Endothelial cell of umbilical vein (primary cell): ENCODE data around the gene CD151. TPM values are rescaled to one million over a fixed set of nuclear protein-coding genes. Genes with fewer than 3 reads are reported as not detected.

Experiments used
- BruUV-seq: library from RNA; stranded (reverse); fragments of 400-500 nt; replicated peaks from 2 replicates; lab custom pipeline; 2021; lab: Mats Ljungman, UMichigan
- CTCF ChIA-PET: fragments of 300-600, 350-600 bp; sonication (Branson Sonifier 250); formaldehyde crosslinking; loops from one replicate; lab custom pipeline; 2021; ENCODE audit warnings: antibody characterized with exemption, inconsistent platforms; lab: Charles Lee
- POLR2A ChIA-PET: fragments of 300-600, 350-600 bp; sonication (Branson Sonifier 250); formaldehyde crosslinking; loops from one replicate; lab custom pipeline; 2021; ENCODE audit warnings: antibody characterized with exemption, inconsistent platforms; lab: Charles Lee
- DNase-seq: peaks from one replicate; pipeline ENCODE4 v3.0.0-alpha.2; 2011; ENCODE audit warnings: low read depth, low spot score
- FAIRE-seq: peaks from 2 replicates; lab custom pipeline; 2011; peaks lifted over from hg19 to GRCh38; lab: Jason Lieb, UNC
- H2AFZ ChIP-seq: 2 replicates; pipeline ENCODE4 v1.6.0; 2012; ENCODE audit warnings: low read depth, low read length, control low read depth, inconsistent platforms
- H3K27ac ChIP-seq: 2 replicates; pipeline ENCODE4 v1.5.1; 2011; ENCODE audit warnings: low read depth, mild to moderate bottlenecking, control low read depth, low read length, moderate library complexity; ENCODE audit not compliant: insufficient read depth
- H3K27me3 ChIP-seq, 2 experiments: 2 replicates each; pipeline versions ENCODE4 v1.6.0 to v1.6.1; 2011; ENCODE audit warnings: low read length in 2 of 2, mixed read lengths in 1 of 2; ENCODE audit not compliant: control insufficient read depth in 2 of 2, insufficient read depth in 2 of 2
- H3K36me3 ChIP-seq, 2 experiments: 2 replicates in 1 of 2; 3 replicates in 1 of 2; pipeline ENCODE4 v1.5.1; 2011; ENCODE audit warnings: low read length in 2 of 2, mild to moderate bottlenecking in 1 of 2, moderate library complexity in 1 of 2; ENCODE audit not compliant: control insufficient read depth in 2 of 2, insufficient read depth in 2 of 2; ENCODE audit errors: extremely low read depth in 1 of 2
- H3K4me1 ChIP-seq: 3 replicates; pipeline ENCODE4 v1.5.1; 2011; ENCODE audit warnings: mild to moderate bottlenecking, low read length; ENCODE audit not compliant: control insufficient read depth, insufficient read depth; ENCODE audit errors: extremely low read depth
- H3K4me2 ChIP-seq: 2 replicates; pipeline ENCODE4 v1.6.1; 2011; ENCODE audit warnings: low read length, control low read depth, mixed read lengths; ENCODE audit not compliant: insufficient read depth
- H3K4me3 ChIP-seq, 3 experiments: fragments of 200-600 bp in 1 of 3; sonication (generic), shearing (Covaris generic) in 1 of 3; replicated peaks in 1 of 3; 2 replicates each; pipeline ENCODE4 v1.5.1; 2011 to 2016; ENCODE audit warnings: control low read depth in 3 of 3, low read length in 3 of 3, mild to moderate bottlenecking in 2 of 3, inconsistent platforms in 1 of 3, low read depth in 1 of 3, moderate library complexity in 1 of 3; ENCODE audit not compliant: insufficient read depth in 1 of 3
- H3K79me2 ChIP-seq: 2 replicates; pipeline ENCODE4 v1.6.0; 2012; ENCODE audit warnings: low read length, inconsistent platforms; ENCODE audit not compliant: control insufficient read depth, insufficient read depth
- H3K9ac ChIP-seq: replicated peaks from 2 replicates; pipeline ENCODE3; 2011; ENCODE audit warnings: low read length, control low read depth; ENCODE audit not compliant: insufficient read depth; ENCODE audit errors: extremely low read depth
- H3K9me1 ChIP-seq: replicated peaks from 3 replicates; pipeline ENCODE4 v1.6.0; 2011; ENCODE audit warnings: mild to moderate bottlenecking, low read length; ENCODE audit not compliant: control insufficient read depth, insufficient read depth; ENCODE audit errors: extremely low read depth
- H3K9me3 ChIP-seq: replicated peaks from 2 replicates; pipeline ENCODE4 v1.5.1; 2012; ENCODE audit warnings: low read length, inconsistent platforms; ENCODE audit not compliant: control insufficient read depth, insufficient read depth
- H4K20me1 ChIP-seq: replicated peaks from 2 replicates; pipeline ENCODE3; 2011; ENCODE audit warnings: mild to moderate bottlenecking, low read length; ENCODE audit not compliant: control insufficient read depth, insufficient read depth; ENCODE audit errors: extremely low read depth
- EZH2 ChIP-seq: IDR thresholded peaks from 2 replicates; pipeline ENCODE4 v1.6.1; 2012; ENCODE audit warnings: borderline replicate concordance, low read depth, mild to moderate bottlenecking, moderate library complexity, low read length, inconsistent platforms; ENCODE audit not compliant: severe bottlenecking
- FOS ChIP-seq: IDR thresholded peaks from 2 replicates; pipeline ENCODE4 v1.6.1; 2011; ENCODE audit warnings: mild to moderate bottlenecking, low read length, moderate library complexity, borderline replicate concordance; ENCODE audit not compliant: insufficient read depth
- GATA2 ChIP-seq: IDR thresholded peaks from 2 replicates; pipeline ENCODE4 v1.7.0; 2011; ENCODE audit warnings: low read depth, mild to moderate bottlenecking, moderate library complexity, mixed read lengths, low read length; ENCODE audit not compliant: insufficient read length, insufficient read depth
- JUN ChIP-seq: IDR thresholded peaks from 2 replicates; pipeline ENCODE4 v1.6.1; 2011; ENCODE audit warnings: borderline replicate concordance, low read depth; ENCODE audit not compliant: insufficient read length, insufficient read depth
- MYC ChIP-seq: IDR thresholded peaks from one replicate; pipeline ENCODE4 v1.6.1; 2011; ENCODE audit warnings: mild to moderate bottlenecking, low read depth, low read length
- POLR2A ChIP-seq: IDR thresholded peaks from 2 replicates; pipeline ENCODE4 v1.6.1; 2012; ENCODE audit warnings: low read depth, mild to moderate bottlenecking, control low read depth, low read length
- POLR2AphosphoS5 ChIP-seq: IDR thresholded peaks from 2 replicates; pipeline ENCODE4 v1.6.1; 2012; ENCODE audit warnings: low read depth, mild to moderate bottlenecking, control low read depth, low read length, moderate library complexity; ENCODE audit not compliant: insufficient read depth
- dilution Hi-C: fragments of 300-500 bp; cut with MboI; formaldehyde crosslinking; loops from one replicate; pipeline ENCODE4 v1.15.0; 2019; ENCODE audit warnings: low sequenced_read_pairs; ENCODE audit not compliant: extremely low pct_ligation_motif_present
- intact Hi-C: fragments of 100-400 bp; cut with micrococcal nuclease; formaldehyde crosslinking; loops from one replicate; pipeline ENCODE4 v1.10.0; 2022
- polyA plus RNA-seq, 4 experiments: library from polyadenylated mRNA; depleted of rRNA in 3 of 4; stranded (reverse) in 3 of 4; unstranded in 1 of 4; fragments of >200 nt; gene quantifications; 2 replicates each; pipeline versions ENCODE4 v1.2.1 to v1.2.3, GENCODE V29; 2011 to 2012; ENCODE audit warnings: missing spikeins in 1 of 4
- total RNA-seq: library from RNA; stranded (reverse); gene quantifications from 2 replicates; pipeline ENCODE4 v1.2.3, GENCODE V29; 2021
- TF ChIP-seq, protein P1 (sequence below), 2 donors: IDR thresholded peaks; 1 replicate in 1 of 2; 2 replicates in 1 of 2; pipeline ENCODE4 v1.5.1; 2011; ENCODE audit warnings: low read length in 2 of 2, mild to moderate bottlenecking in 2 of 2, moderate library complexity in 2 of 2, control low read depth in 1 of 2, inconsistent platforms in 1 of 2, low read depth in 1 of 2; ENCODE audit not compliant: insufficient read depth in 1 of 2; ENCODE audit errors: extremely low read depth in 1 of 2
- TF ChIP-seq, protein P2 (sequence below): IDR thresholded peaks from 2 replicates; pipeline ENCODE4 v1.6.1; 2011; ENCODE audit not compliant: insufficient read depth, insufficient read length

The CD151 gene
- total and polyA plus RNA-seq, 2 donors (not counting 3 experiments of a cell fraction or from before 2014, with no cell fraction given): 515 to 1,090 TPM

DNA sequence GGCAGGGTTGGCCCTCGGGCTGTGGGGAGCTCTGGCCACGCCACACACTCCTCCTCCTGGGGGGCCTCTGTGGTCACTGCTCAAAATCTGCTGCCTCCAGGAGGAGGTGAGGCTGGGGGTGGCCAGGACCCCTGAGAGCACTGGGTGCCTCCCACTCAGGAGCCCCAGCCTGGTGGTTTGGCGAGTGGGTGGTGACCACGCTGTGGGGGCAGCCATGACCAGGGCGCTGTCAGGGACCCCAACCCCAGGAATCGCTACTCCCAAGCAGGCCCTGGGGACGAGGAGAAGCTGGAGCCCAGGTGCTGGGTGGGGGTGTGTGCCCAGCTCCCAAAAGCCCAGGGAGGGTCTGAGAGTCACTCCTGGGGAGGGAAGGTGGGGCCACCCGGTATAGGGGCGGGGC, 40.0 kb downstream of the CD151 start:
- intact Hi-C loops: no loop called here
- DNase-seq (no peak), FAIRE-seq (no peak)
- H3K27ac ChIP-seq: no peak overlapping the region
- ChIA-PET POLR2A (no interaction called here), CTCF (interaction anchor here (1.5 kb wide), 1 partner anchor 178 kb away, joined by 3 read pairs; no protein-coding TSS in a partner anchor)
- dilution Hi-C loops: no loop called here
- no peak overlapping the region for H2AFZ ChIP-seq
- no peak overlapping the region for H3K4me2 ChIP-seq
- TF ChIP-seq POLR2A (no peak), EZH2 (no peak), POLR2AphosphoS5 (no peak), JUN (no peak), MYC (no peak), FOS (no peak), GATA2 (no peak)
- TF ChIP-seq, protein P1, sequence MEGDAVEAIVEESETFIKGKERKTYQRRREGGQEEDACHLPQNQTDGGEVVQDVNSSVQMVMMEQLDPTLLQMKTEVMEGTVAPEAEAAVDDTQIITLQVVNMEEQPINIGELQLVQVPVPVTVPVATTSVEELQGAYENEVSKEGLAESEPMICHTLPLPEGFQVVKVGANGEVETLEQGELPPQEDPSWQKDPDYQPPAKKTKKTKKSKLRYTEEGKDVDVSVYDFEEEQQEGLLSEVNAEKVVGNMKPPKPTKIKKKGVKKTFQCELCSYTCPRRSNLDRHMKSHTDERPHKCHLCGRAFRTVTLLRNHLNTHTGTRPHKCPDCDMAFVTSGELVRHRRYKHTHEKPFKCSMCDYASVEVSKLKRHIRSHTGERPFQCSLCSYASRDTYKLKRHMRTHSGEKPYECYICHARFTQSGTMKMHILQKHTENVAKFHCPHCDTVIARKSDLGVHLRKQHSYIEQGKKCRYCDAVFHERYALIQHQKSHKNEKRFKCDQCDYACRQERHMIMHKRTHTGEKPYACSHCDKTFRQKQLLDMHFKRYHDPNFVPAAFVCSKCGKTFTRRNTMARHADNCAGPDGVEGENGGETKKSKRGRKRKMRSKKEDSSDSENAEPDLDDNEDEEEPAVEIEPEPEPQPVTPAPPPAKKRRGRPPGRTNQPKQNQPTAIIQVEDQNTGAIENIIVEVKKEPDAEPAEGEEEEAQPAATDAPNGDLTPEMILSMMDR (IDR thresholded peaks at IDR 0.05; ENCODE audit: extremely low read depth in 1 of 2, insufficient read depth in 1 of 2, low read depth in 1 of 2, low read length in 2 of 2): no peak
- TF ChIP-seq, protein P2, sequence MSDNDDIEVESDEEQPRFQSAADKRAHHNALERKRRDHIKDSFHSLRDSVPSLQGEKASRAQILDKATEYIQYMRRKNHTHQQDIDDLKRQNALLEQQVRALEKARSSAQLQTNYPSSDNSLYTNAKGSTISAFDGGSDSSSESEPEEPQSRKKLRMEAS: no peak
- H3K9me3 ChIP-seq: no peaks in the 10 kb centered on the region
- H3K4me3 ChIP-seq: no peak overlapping the region
- H3K4me1 ChIP-seq: no peaks in the 10 kb centered on the region
- no TSS peak for BruUV-seq
- no peaks in the 10 kb centered on the region for H3K36me3 ChIP-seq
- no peak overlapping the region for H3K9ac ChIP-seq
- no peaks in the 10 kb centered on the region for H3K9me1 ChIP-seq
- H3K79me2 ChIP-seq: no peaks in the 10 kb centered on the region
- H4K20me1 ChIP-seq: no peaks in the 10 kb centered on the region
- no peaks in the 10 kb centered on the region for H3K27me3 ChIP-seq
